ENCODE measurements around the gene GFRA1. TPM values are rescaled to one million over a fixed set of nuclear protein-coding genes. Genes with fewer than 3 reads are reported as not detected.

GFRA1 gene
- polyA plus RNA-seq, 1 of the 3 experiments (the other 2 are of a cell fraction), result 1.6 TPM

DNA sequence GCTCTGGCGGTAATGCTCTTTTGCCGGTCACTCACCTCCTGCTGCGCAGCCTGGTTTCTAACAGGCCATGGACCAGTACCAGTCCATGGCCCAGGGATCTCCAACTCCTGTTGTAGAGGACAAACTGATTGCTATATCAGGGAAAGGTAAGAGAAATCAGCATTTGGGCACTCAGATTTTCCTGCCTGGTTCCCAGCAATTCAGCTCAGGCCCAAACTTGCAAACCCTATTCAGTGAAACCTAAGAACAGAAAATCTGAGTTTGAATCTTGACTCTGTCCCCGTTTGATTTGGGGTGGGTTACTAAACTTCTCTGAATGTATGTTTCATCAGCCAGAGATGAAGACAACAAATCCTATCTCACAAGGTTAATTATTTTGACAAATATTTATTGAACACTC is 77.4 kb downstream of the GFRA1 start (continued):
- TF ChIP-seq, protein P1, sequence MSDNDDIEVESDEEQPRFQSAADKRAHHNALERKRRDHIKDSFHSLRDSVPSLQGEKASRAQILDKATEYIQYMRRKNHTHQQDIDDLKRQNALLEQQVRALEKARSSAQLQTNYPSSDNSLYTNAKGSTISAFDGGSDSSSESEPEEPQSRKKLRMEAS (IDR thresholded peaks at IDR 0.05; ENCODE audit: low read depth), result no peak

DNA sequence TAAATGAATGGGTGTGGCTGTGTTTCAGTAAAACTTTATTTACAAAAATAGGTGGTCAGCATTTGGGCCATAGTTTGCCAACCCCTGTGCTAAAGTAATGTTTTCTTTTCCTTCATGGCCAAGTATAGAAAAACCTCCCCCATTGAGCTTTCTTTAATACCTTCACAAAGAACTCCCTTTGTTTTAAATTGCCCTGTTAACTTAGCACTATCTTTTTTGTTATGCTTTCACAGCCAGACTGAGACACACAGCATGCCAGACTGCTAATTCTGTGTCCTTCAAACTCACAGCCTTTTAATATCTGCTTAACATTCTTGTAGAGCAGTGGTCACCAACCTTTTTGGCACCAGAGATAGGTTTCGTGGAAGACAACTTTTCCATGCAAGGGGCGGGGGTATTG is 78.0 kb downstream of the GFRA1 start:
- no peaks in the 10 kb centered on the region for H3K9me3 ChIP-seq
- WGBS (ENCODE audit: low lambda C conversion rate), result 47% methylated on average over 2 of the region's 2 CpGs
- POLR2A ChIA-PET, result no interaction called here
- H3K4me1 ChIP-seq (ENCODE audit: control insufficient read depth in 1 of 2, insufficient read depth in 2 of 2, low read depth in 1 of 2, low read length in 1 of 2), result no peaks in the 10 kb centered on the region
- H3F3A ChIP-seq (replicated peaks; ENCODE audit: insufficient read depth), result no peaks in the 10 kb centered on the region
- no peaks in the 10 kb centered on the region for H3K9me2 ChIP-seq
- no peak overlapping the region for H3K9ac ChIP-seq
- no peak overlapping the region for H3K4me2 ChIP-seq
- no peak for DNase-seq
- no peak overlapping the region for H2AFZ ChIP-seq (ENCODE audit: low read depth)
- no peaks in the 10 kb centered on the region for H3K36me3 ChIP-seq (replicated peaks in 1 of 2; ENCODE audit: control insufficient read depth in 1 of 2, insufficient read depth in 2 of 2, low read length in 1 of 2)
- CTCF ChIA-PET, result no interaction called here
- TF ChIP-seq FOXM1 (IDR thresholded peaks at IDR 0.05; ENCODE audit: low read depth), result no peak
- TF ChIP-seq, protein P2, sequence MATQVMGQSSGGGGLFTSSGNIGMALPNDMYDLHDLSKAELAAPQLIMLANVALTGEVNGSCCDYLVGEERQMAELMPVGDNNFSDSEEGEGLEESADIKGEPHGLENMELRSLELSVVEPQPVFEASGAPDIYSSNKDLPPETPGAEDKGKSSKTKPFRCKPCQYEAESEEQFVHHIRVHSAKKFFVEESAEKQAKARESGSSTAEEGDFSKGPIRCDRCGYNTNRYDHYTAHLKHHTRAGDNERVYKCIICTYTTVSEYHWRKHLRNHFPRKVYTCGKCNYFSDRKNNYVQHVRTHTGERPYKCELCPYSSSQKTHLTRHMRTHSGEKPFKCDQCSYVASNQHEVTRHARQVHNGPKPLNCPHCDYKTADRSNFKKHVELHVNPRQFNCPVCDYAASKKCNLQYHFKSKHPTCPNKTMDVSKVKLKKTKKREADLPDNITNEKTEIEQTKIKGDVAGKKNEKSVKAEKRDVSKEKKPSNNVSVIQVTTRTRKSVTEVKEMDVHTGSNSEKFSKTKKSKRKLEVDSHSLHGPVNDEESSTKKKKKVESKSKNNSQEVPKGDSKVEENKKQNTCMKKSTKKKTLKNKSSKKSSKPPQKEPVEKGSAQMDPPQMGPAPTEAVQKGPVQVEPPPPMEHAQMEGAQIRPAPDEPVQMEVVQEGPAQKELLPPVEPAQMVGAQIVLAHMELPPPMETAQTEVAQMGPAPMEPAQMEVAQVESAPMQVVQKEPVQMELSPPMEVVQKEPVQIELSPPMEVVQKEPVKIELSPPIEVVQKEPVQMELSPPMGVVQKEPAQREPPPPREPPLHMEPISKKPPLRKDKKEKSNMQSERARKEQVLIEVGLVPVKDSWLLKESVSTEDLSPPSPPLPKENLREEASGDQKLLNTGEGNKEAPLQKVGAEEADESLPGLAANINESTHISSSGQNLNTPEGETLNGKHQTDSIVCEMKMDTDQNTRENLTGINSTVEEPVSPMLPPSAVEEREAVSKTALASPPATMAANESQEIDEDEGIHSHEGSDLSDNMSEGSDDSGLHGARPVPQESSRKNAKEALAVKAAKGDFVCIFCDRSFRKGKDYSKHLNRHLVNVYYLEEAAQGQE (IDR thresholded peaks at IDR 0.05; ENCODE audit: low read depth, low read length), result no peak
- TF ChIP-seq FOXJ3 (CRISPR knock-in tag; IDR thresholded peaks at IDR 0.05), result no peak
- no peak for TF ChIP-seq TCF12 (IDR thresholded peaks at IDR 0.05)
- no peak for TF ChIP-seq CHD2 (IDR thresholded peaks at IDR 0.05; ENCODE audit: low read length, partially characterized antibody)
- TF ChIP-seq, protein P1 (IDR thresholded peaks at IDR 0.05; ENCODE audit: low read depth), result no peak
- TF ChIP-seq, protein P3, sequence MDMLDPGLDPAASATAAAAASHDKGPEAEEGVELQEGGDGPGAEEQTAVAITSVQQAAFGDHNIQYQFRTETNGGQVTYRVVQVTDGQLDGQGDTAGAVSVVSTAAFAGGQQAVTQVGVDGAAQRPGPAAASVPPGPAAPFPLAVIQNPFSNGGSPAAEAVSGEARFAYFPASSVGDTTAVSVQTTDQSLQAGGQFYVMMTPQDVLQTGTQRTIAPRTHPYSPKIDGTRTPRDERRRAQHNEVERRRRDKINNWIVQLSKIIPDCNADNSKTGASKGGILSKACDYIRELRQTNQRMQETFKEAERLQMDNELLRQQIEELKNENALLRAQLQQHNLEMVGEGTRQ (IDR thresholded peaks at IDR 0.05; ENCODE audit: borderline replicate concordance, low read depth, low read length), result no peak
- TF ChIP-seq RXRA (IDR thresholded peaks at IDR 0.05; ENCODE audit: borderline replicate concordance, low read depth), result no peak
- TF ChIP-seq RAD21 (IDR thresholded peaks at IDR 0.05; ENCODE audit: low read length), result no peak
- H3K27ac ChIP-seq (ENCODE audit: low read depth in 2 of 2, low read length in 1 of 2), result no peak overlapping the region
- H3K79me2 ChIP-seq (ENCODE audit: insufficient read depth), result no peaks in the 10 kb centered on the region
- H4K20me1 ChIP-seq (ENCODE audit: insufficient read depth), result no peaks in the 10 kb centered on the region
- no peaks in the 10 kb centered on the region for H3K27me3 ChIP-seq (ENCODE audit: insufficient read depth)
- H3K4me3 ChIP-seq (ENCODE audit: low read depth in 2 of 2, low read length in 1 of 2), result no peak overlapping the region

DNA sequence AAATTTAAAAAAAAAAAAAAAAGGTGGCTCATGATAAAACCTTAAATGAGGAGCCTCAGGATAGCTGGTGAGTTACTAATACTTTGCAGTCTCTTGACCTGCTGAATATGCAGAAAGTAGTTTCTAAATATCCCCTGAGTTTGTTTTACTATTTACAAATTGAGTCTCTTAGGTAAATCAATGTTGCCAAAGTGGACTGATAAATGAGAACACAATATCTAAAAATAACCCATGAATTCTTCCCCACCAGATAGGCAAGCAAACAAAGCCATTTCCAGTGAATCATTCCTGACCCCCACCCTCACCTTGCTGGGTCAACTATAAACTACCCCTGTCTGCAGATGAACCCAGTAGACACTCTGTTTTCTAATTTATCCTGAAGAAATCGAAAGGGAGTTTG is 78.9 kb downstream of the GFRA1 start:
- no peaks in the 10 kb centered on the region for H3F3A ChIP-seq (replicated peaks; ENCODE audit: insufficient read depth)
- H4K20me1 ChIP-seq (ENCODE audit: insufficient read depth), result no peaks in the 10 kb centered on the region
- H3K4me2 ChIP-seq, result no peak overlapping the region
- H3K27ac ChIP-seq (ENCODE audit: low read depth in 2 of 2, low read length in 1 of 2), result no peak overlapping the region
- H3K4me3 ChIP-seq (ENCODE audit: low read depth in 2 of 2, low read length in 1 of 2), result no peak overlapping the region
- H3K9me2 ChIP-seq, result no peaks in the 10 kb centered on the region
- no peak overlapping the region for H3K9ac ChIP-seq
- H3K79me2 ChIP-seq (ENCODE audit: insufficient read depth), result no peaks in the 10 kb centered on the region
- ChIA-PET CTCF (no interaction called here), POLR2A (no interaction called here)
- no peaks in the 10 kb centered on the region for H3K36me3 ChIP-seq (replicated peaks in 1 of 2; ENCODE audit: control insufficient read depth in 1 of 2, insufficient read depth in 2 of 2, low read length in 1 of 2)
- 35% methylated on average over 1 of the region's 1 CpG for WGBS (ENCODE audit: low lambda C conversion rate)
- H3K27me3 ChIP-seq (ENCODE audit: insufficient read depth), result no peaks in the 10 kb centered on the region
- H2AFZ ChIP-seq (ENCODE audit: low read depth), result no peak overlapping the region
- TF ChIP-seq MEF2A (IDR thresholded peaks at IDR 0.05; ENCODE audit: borderline replicate concordance, low read depth), result no peak
- TF ChIP-seq, protein P4, sequence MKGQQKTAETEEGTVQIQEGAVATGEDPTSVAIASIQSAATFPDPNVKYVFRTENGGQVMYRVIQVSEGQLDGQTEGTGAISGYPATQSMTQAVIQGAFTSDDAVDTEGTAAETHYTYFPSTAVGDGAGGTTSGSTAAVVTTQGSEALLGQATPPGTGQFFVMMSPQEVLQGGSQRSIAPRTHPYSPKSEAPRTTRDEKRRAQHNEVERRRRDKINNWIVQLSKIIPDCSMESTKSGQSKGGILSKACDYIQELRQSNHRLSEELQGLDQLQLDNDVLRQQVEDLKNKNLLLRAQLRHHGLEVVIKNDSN (IDR thresholded peaks at IDR 0.05; ENCODE audit: borderline replicate concordance, low read depth), result no peak
- TF ChIP-seq JUND (IDR thresholded peaks at IDR 0.05), result no peak
- no peak for TF ChIP-seq TAF1 (IDR thresholded peaks at IDR 0.05; ENCODE audit: borderline replicate concordance, low read depth, low read length)
- no peak for TF ChIP-seq ELF1 (IDR thresholded peaks at IDR 0.05)
- no peak for TF ChIP-seq EZH2phosphoT487 (IDR thresholded peaks at IDR 0.05; ENCODE audit: borderline replicate concordance, low read depth)
- TF ChIP-seq SMC3 (IDR thresholded peaks at IDR 0.05; ENCODE audit: low read depth, low read length), result no peak
- TF ChIP-seq FOXJ3 (CRISPR knock-in tag; IDR thresholded peaks at IDR 0.05), result no peak
- no peak for TF ChIP-seq RXRA (IDR thresholded peaks at IDR 0.05; ENCODE audit: borderline replicate concordance, low read depth)
- TF ChIP-seq, protein P1 (IDR thresholded peaks at IDR 0.05; ENCODE audit: low read depth), result no peak
- TF ChIP-seq TCF12 (IDR thresholded peaks at IDR 0.05), result no peak
- no peak for TF ChIP-seq GABPA (IDR thresholded peaks at IDR 0.05; ENCODE audit: low read depth)
- DNase-seq, result no peak
- H3K9me3 ChIP-seq, result no peaks in the 10 kb centered on the region
- no peaks in the 10 kb centered on the region for H3K4me1 ChIP-seq (ENCODE audit: control insufficient read depth in 1 of 2, insufficient read depth in 2 of 2, low read depth in 1 of 2, low read length in 1 of 2)

All from SK-N-SH (cell line).